ENCODE measurements around the gene TCF7L2. TPM values are rescaled to one million over a fixed set of nuclear protein-coding genes. Genes with fewer than 3 reads are reported as not detected.

Gene TCF7L2
- total RNA-seq, 1 experiment from 2014 or later: 14.8 TPM

- POLR2A ChIA-PET (ENCODE audit: unreplicated experiment): no interaction called here
- H3K27ac ChIP-seq: no peak overlapping the region
Measured at GRCh38 chr10:113076949-113077348, 126.9 kb downstream of the TCF7L2 start.

GRCh38 chr10:113078282-113078907, 128.3 kb downstream of the TCF7L2 start:
- Histone ChIP-seq H3K27ac (no peak overlapping the region), H3K27me3 (ENCODE audit: insufficient read depth, low read depth) (no peaks in the 10 kb centered on the region), H3K9me2 (ENCODE audit: insufficient read depth) (no peaks in the 10 kb centered on the region), H3K9me3 (ENCODE audit: insufficient read depth, low read depth) (no peaks in the 10 kb centered on the region), H2AFZ (no peak overlapping the region), H3K4me3 (no peak overlapping the region), H3K4me2 (no peak overlapping the region), H3K36me3 (ENCODE audit: low read depth) (no peaks in the 10 kb centered on the region), H3K4me1 (replicated peaks; ENCODE audit: insufficient read depth) (peaks cover 24% of the 10 kb centered on the region), H4K20me1 (ENCODE audit: insufficient read depth) (no peaks in the 10 kb centered on the region), H3F3A (ENCODE audit: insufficient read depth, low read depth) (peaks cover 9% of the 10 kb centered on the region), H3K79me2 (ENCODE audit: low read depth) (peaks cover 31% of the 10 kb centered on the region; the same call in 1 of the 2 replicates)
- ChIA-PET CTCF (no interaction called here), POLR2A (ENCODE audit: unreplicated experiment) (no interaction called here)
- no TSS peak for BruUV-seq (replicated peaks)
- DNase-seq: no peak
- TF ChIP-seq EZH2 (IDR thresholded peaks at IDR 0.05; ENCODE audit: low read depth): no peak
- TF ChIP-seq, protein P1, sequence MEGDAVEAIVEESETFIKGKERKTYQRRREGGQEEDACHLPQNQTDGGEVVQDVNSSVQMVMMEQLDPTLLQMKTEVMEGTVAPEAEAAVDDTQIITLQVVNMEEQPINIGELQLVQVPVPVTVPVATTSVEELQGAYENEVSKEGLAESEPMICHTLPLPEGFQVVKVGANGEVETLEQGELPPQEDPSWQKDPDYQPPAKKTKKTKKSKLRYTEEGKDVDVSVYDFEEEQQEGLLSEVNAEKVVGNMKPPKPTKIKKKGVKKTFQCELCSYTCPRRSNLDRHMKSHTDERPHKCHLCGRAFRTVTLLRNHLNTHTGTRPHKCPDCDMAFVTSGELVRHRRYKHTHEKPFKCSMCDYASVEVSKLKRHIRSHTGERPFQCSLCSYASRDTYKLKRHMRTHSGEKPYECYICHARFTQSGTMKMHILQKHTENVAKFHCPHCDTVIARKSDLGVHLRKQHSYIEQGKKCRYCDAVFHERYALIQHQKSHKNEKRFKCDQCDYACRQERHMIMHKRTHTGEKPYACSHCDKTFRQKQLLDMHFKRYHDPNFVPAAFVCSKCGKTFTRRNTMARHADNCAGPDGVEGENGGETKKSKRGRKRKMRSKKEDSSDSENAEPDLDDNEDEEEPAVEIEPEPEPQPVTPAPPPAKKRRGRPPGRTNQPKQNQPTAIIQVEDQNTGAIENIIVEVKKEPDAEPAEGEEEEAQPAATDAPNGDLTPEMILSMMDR (conservative IDR thresholded peaks at IDR 0.05): no peak
- intact Hi-C loops (cut with micrococcal nuclease; ENCODE audit: unreplicated experiment): no loop called here

More at GRCh38 chr10:113076949-113077348, 126.9 kb downstream of the TCF7L2 start:
- Histone ChIP-seq H3K9me3 (ENCODE audit: insufficient read depth, low read depth) (no peaks in the 10 kb centered on the region), H2AFZ (no peak overlapping the region), H3K27me3 (ENCODE audit: insufficient read depth, low read depth) (no peaks in the 10 kb centered on the region), H3K79me2 (ENCODE audit: low read depth) (peaks cover 34% of the 10 kb centered on the region; the same call in 1 of the 2 replicates), H3K9me2 (ENCODE audit: insufficient read depth) (no peaks in the 10 kb centered on the region), H3K4me3 (no peak overlapping the region), H3K4me2 (no peak overlapping the region), H3F3A (ENCODE audit: insufficient read depth, low read depth) (peaks cover 21% of the 10 kb centered on the region), H3K4me1 (replicated peaks; ENCODE audit: insufficient read depth) (peaks cover 27% of the 10 kb centered on the region), H4K20me1 (ENCODE audit: insufficient read depth) (no peaks in the 10 kb centered on the region), H3K36me3 (ENCODE audit: low read depth) (no peaks in the 10 kb centered on the region)
- no peak for DNase-seq
- TF ChIP-seq, protein P1 (conservative IDR thresholded peaks at IDR 0.05): no peak
- TF ChIP-seq EZH2 (IDR thresholded peaks at IDR 0.05; ENCODE audit: low read depth): no peak
- BruUV-seq (replicated peaks): no TSS peak
- intact Hi-C loops (cut with micrococcal nuclease; ENCODE audit: unreplicated experiment): no loop called here
- CTCF ChIA-PET: no interaction called here

GRCh38 chr10:113080061-113080924, 130.2 kb downstream of the TCF7L2 start:
- TF ChIP-seq, protein P1 (conservative IDR thresholded peaks at IDR 0.05): no peak
- TF ChIP-seq EZH2 (IDR thresholded peaks at IDR 0.05; ENCODE audit: low read depth): no peak
- Histone ChIP-seq H3K9me3 (ENCODE audit: insufficient read depth, low read depth) (no peaks in the 10 kb centered on the region), H3K79me2 (ENCODE audit: low read depth) (peaks cover 30% of the 10 kb centered on the region), H3K27ac (no peak overlapping the region), H3K9me2 (ENCODE audit: insufficient read depth) (no peaks in the 10 kb centered on the region), H3K4me1 (replicated peaks; ENCODE audit: insufficient read depth) (peaks cover 28% of the 10 kb centered on the region), H3F3A (ENCODE audit: insufficient read depth, low read depth) (peaks cover 4% of the 10 kb centered on the region; the same call in 1 of the 2 replicates), H4K20me1 (ENCODE audit: insufficient read depth) (no peaks in the 10 kb centered on the region), H3K27me3 (ENCODE audit: insufficient read depth, low read depth) (no peaks in the 10 kb centered on the region), H3K36me3 (ENCODE audit: low read depth) (no peaks in the 10 kb centered on the region), H2AFZ (no peak overlapping the region), H3K4me2 (no peak overlapping the region), H3K4me3 (no peak overlapping the region)
- ChIA-PET CTCF (no interaction called here), POLR2A (ENCODE audit: unreplicated experiment) (no interaction called here)
- BruUV-seq (replicated peaks): no TSS peak
- no peak for DNase-seq
- intact Hi-C loops (cut with micrococcal nuclease; ENCODE audit: unreplicated experiment): no loop called here
